ENCODE measurements around the gene OAT.

OAT gene

DNA sequence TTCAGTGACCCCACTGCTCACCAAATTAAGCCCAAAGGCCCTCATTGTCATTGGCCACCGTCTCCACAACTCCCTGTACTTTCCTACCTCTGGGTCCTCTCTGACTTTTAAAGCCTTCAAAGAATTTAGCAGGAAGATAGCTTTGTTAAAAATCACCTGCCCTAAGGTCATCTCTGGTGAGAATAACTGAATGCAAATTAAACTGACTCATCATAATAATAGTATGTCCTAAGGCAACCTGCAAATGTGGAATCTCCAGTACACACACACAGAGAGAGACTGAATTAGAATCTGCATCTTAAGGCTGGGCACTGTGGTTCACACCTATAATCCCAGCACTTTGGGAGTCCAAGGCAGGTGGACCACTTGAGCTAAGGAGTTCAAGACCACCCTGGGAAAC is 24.1 kb downstream of the OAT start:
- DNase-seq: no peak

DNA sequence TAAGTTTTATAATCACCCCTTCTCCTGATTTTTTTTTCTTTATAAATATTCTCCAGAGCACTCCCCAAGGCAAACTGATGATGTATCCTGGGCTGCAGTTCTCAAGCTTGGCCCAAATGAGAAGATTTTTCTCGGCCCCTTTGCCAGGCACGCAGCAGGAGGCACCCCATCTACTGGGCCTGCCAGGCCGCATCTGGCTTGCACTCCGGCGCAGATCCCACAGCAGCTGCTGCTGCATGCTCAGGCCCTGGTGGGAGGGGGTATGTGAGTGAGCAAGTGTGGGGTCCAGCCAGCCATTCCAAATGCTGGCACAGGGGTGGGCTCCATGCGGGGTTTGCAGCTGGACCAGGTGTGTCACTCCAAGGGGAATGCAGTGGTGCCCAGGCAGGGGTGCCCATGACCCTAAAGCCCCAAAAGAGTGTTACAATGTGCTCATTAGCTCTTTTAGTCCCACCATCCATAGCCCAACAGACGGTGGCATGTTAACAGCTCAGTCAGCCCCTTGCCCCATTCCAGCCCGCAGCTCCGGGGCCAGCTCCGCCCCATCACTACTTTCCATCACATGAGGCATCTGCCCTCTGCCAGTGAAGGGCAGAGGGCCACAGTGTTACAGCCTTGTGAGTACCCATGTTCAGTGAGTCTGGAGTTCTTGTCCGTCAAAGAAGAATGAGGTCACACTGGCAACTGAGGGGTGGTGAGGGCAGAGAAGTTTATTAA is 25.9 kb downstream of the OAT start:
- no peak for DNase-seq

DNA sequence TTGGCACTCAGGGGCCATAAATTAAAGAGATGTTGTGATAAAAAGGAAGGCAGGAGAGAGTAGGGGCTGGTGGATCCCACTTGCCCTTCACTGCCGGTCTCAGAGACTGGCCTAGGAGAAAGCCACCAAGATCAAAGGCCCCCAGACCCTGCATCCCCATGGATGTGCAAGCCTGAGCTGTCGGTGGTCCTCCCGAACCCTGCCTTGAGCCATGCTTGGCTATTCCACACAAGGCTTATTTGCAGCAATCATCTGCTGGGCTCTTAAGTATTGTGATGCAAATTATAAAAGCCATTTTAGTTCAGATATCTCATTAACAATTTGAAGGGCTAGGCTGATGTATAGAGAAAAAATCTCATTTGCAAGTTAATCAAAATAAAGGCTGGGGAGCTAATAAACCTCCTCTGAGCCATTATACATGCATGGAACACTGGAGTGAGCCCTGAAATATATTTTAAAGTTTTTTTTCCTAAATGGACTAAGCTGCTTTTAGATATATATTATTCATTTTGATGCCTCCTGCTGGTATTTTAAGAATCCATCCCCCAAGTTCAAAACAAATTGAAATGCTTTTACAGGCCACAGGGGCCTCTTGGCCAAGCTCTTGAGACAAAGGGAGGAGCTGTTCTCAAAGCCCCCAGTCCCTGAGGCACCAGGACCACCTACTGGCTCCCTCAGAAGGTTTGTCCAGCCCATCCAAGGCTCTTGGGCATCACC is 28.1 kb downstream of the OAT start:
- no peak for DNase-seq

DNA sequence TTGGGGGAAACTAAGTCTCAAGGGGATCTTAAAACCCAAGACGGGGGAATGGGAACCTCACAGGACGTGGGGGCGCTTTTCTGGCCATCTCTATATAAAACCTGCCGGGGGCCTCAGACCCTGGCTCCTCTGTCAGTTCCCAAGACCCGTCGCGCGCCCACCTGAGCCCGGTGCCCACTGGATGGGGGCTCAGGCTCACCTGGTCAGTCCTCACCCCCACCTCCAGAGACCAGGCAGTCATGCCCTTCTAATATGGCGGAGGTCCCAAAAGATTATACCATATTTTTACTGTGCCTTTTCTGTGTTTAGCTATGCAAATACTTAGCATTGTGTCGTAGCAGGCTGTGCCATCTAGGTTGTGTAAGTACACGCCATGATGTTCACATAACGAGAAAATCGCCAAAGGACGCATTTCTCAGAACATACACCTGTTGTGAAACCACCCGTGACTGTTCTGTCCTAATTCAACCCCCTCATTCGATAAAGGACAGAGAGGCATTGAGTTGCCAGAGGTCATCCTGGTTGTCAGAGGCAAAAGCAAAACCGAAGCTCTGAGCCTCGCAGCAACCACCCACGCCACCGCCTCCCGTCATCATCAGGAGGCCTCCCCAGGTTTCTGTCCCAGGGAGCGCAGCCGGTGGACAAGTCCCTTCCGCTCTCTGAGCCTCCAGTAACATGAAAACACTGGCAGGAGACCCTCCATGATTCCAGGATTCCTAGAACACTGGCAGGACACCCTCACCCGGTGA is 28.9 kb downstream of the OAT start:
- DNase-seq: no peak

DNA sequence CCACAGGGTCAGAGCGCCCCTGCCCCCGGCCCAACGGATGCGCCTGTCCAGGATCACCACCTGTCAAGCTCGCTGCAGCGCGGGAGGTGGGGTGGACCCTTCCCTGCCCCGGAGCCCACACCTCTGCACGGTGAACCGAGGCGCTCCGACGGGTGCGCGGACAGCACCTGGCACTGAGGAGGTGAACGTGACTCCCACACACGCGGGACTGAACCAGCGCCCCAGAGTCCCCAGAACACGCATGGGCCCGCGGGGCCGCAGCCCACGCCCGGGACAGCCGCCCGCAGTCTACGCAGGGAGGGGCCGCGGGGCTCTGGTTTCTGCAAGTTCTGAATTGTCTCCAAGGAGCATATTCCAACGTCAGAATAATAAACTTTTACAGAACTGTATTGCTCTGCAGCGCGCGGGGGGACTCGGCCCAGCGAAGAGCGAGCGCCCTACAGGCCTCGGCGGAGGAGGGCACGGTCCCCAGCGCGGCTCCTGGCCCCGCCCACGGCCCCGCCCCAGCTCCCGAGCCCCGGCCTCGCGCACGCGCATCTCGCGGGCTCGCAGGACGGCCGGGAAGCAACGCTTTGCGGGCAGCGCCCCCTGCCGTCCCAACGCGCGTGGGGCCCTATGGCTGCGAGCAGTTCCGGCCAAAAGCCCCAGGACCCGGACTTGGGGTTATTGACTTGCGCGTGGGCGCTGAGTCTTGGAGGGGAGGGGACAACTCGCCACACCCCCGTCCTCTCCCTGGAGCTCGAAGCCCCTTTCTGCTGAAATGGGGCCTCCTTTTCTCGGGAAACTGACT is 29.7 kb downstream of the OAT start:
- peak in 1 of 2 experiments; percentile 67 for DNase-seq

DNA sequence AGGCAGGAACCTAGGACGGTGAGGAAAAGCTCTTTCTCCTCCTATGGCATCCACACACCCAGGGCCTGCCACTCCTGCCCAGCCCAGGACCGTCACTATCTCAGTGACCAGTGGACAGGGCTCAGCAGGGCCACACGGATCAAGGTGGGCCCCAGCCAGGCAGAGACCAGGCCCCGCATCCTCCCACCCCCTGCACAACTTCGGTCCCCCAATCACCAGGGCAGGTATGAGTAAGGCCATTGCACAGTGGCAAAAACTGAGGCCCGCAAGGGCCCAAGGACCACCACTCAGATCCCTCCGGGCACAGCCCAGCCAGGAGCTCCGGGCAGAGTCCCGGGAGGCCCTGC is 30.3 kb downstream of the OAT start:
- DNase-seq: no peak

DNA sequence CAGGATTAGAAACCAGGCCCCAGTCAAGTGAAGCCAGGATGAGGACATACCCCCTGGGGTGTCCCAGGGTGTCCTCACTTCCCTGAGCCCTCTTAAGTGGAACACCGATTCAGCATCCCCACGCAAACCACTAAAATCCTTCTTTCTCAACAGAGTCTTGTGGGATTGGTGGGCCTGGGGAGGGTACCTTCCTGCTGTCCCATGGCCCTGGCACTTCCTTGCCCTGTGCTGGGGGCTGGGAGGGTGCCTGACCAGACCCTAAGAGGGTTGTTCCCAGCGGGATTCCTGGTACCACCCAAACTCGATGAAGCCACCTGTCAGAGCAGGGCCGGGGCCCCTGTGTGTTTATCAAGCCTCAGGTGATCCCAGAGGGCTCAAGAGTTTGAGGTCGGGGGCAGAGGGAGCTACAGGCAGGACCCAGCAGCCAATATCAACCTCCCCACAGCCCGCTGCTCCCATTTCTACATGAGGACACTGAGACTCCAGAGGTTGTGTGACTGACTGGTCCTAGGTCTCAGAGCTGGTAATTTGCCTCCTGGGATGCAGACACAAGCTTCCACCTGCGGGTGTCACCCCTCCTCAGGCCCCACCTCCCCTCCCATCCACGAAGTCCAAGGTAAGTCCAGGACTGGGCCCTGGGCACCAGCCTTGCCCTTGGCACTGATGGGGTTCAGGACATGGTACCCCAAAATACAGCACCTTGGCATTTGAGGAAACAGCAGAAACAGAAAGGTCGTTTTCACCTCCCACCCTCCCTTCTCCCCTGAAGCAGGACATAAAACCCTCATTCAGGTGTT is 31.4 kb downstream of the OAT start:
- no peak for DNase-seq

DNA sequence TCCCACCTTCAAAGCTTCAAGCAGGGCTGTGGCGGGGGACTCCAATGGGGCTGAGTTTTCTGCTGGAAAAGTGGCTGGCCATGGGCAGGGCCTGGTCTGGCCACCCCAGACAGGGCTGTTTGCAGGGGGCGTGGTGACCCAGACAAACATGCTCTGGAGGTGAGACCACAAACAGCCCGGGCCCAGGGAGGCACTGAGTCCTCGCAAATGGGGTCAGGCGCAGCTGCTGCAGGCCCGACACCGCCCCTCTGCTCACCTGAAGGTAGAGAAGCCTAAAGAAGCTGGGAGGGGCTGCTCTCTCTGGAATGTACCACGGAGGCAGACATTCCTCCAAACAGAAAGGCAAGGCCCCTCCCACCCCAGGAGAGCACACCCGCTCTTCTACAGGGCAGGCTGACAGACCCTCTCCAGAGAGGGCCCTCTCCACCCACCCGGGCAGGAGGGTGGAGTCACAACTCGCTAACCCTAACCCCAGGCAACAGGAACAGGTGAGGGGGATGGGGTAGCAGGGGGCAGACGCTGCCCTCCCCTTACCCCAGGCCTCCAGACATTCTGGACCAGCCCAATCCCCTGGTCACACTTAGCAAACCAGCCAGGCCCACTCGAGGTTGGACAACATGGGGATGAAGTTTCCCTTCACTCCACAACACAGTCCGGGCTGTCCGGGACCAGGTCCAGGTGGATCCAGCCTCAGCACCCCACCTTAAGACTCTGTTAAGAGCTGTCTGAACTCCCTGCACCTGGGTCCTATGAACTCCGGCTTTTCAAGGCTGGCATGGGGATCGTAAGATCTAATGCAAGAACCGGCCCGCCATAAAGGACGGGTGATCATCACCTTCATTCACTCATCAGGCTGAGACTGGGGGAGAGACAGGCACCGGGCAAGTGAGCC is 32.3 kb downstream of the OAT start:
- DNase-seq: no peak

DNA sequence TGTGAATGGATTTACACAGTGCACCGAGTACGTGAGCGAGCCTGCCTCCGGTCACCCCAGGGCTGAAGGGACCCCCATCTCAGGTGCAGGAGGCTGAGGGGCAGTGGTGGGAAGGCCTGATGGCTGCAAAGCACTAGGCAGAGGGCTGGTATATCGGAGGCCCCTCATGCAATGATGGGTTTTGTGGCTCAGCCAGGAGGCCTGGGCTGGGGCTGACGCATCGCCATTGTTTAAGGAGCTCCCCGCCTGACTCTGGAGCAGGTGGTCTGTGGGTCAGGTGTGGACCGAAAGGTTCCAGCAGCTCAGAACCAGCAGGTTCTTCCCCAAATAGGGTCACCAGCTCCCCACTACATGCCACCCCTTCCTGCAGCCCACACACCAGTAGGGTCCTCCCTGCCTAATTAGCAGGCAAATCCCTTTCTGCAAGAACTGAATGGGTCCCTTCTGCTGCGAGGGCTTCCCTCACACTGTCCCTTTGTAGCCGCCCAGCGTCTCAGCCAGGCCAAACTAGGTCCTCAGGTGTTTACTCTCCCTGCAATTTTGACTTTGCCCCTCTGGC is 33.0 kb downstream of the OAT start:
- no peak for DNase-seq

DNA sequence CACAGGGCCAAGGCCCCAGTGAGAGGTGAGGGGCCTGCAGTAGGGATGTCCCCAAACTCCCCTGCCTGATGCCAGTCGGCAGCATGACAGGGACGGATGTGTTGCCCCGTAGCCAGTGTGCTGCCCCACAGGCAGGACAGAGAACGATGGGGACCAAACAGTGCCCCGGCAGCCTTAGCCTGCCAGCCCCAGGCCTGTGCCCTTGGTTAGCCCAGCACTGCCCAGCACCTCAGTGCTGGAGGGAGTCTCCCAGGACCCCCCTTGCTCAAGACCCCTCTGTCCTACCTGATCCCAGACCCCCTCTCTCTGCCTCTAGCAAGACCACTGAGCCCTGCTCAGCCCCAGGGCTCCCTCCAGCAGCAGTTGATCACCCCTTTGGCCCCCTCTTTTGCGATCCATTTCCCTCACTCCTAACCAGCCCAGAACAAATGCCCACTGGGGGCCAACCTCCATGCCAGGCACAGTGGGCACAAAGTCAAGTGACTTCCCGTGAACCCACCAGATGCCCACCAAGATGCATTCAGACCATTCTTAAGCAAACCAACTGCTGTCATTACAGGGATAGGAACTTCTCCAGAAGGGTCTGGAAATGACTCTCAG is 34.0 kb downstream of the OAT start:
- DNase-seq: no peak

DNA sequence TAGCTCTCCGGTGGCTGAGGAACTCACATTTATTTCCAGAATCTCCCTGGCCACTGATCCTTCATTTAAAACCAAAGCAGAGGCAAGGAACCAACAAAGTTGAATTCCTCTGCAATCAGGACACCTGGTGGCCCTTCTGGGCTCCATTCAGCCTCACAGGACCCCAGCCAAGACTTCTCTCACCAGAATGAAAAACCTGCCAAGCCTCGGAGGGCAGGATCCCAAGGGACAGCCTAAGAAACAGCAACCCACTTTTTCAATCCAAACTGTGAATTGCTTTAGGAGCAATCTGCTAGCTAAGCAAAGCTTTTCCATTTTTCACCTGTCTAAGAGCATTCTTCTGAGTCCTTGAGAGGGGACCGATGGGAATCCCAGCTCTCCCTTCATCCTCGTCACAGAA is 34.6 kb downstream of the OAT start:
- no peak for DNase-seq

DNA sequence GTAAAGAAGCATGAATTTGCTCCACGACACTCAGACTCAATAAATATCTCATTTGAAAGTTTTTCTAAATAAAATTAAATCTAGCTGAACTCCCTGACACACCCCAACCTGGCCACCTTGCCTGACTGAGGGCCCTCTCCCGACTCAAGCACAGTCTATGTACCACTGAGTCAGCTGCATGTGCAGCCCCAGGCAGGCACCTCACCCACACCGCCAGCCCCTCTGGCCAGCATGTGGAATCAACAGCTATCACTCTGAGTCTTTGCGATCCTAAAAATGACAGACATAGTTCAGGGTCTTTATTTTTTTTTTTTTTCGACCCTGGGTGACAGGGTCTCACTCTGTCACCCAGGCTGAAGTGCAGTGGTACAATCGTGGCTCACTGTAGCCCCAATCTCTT is 35.2 kb downstream of the OAT start:
- no peak for DNase-seq

DNA sequence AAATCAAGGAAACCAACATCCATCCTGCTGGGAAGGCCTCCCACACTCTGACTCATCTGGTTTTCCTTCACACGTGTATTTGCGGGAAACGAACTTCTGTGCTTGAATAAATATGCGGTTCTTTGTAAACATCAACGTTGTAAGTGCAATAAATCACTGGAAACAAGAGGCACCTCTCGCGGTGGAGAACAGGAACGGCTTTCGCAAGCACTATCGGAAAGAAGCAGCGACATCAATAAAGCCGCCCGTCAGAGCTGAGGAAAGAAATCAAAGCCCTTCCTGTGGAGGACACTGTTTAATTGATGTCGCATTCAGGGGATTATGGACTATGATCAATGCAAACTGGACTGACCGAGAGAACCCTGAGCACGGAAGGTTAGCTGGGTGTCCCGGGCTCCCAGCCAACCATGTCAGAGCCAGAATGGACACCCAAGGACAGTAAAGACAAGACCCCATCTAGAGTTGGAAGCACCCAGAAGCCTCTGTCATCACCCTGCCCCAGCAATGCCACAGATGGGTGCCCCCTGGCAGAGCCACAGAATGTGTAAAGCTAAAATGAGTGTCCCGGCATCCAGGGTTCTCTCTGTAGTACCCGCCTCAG is 37.6 kb downstream of the OAT start:
- no peak for DNase-seq

DNA sequence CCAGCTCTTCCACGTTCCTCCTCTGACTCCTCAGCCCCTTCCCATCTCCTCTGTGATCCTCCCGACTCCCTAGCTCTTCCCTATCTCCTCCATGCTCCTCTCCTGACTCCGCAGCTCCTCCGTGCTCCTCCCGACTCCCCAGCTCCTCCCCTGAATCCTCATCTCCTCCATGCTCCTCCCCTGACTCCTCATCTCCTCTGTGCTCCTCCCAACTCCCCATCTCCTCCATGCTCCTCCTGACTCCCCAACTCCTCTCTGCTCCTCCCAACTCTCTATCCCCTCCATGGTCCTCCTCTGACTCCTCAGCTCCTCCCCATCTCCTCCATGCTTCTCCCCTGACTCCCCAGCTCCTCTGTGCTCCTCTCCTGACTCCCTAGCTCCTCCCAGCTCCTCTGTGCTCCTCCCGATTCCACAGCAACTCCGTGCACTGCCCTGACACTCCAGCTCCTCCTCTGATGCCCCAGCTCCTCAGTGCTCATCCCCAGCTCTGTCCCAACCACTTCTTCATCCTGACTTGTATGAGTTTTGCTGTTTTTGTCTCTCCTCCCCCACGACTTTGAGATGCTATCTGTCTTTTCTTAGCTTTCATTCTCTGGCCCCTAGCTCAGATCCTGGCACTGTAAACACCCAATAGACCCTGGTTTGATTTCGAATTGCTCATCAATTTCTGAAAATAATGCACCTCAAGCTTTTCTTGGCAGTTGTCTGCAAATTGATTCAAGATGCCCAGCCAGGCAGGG is 38.3 kb downstream of the OAT start:
- DNase-seq: no peak

DNA sequence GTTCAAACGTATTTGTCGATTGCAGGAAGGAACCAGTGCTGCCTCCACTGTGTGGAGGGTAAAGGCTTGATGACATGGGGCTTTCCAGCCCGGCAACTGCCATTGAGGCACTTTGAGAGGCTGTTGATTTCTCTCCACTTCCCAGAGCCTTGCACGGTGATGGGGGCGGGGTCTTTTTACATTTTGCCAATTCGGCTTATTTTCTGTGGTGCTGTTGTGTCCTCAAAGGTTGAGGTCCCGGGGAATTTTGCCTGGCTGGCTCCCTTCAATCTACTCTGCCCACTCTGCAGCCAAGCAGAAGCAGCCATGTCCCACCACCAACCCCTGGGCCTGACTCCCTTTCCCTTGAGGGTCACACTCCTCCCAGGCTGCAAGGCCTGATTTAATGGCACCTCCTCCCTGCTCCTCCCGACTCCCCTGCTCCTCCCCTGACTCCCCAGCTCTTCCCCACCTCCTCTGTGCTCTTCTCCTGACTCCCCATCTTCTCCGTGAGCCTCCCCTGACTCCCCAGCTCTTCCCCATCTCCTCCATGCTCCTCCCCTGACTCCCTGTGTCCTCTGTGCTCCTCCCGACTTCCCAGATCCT is 39.0 kb downstream of the OAT start:
- no peak for DNase-seq

DNA sequence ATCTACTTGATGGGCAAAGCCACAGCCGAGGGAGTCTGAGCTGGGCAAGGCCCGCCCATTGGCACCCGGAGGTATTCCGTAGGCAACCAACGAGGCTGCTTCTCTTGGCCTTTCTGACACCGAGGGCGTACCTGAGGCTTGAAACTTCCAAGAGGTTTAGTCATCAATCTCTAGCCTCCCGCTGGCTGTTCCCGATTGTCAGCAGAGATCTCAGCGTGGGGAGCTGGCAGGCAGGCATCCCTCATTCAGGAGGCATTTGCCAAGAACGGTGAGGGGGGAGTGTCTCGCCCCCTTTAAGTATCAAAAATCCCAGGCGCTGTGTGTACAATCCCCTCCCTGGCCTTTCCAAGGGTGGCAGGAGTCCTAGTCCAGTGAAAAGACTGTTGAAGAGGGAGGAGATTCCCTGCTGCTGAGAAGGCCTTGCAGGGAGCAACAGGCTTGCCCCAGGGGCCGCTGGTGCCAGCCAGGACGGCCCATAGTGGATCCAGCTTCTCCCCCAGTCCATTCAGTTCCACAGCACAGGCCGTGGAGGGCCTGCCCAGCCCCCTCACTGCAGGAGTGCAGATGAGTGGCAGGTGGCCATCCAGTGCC is 39.7 kb downstream of the OAT start:
- no peak for DNase-seq

DNA sequence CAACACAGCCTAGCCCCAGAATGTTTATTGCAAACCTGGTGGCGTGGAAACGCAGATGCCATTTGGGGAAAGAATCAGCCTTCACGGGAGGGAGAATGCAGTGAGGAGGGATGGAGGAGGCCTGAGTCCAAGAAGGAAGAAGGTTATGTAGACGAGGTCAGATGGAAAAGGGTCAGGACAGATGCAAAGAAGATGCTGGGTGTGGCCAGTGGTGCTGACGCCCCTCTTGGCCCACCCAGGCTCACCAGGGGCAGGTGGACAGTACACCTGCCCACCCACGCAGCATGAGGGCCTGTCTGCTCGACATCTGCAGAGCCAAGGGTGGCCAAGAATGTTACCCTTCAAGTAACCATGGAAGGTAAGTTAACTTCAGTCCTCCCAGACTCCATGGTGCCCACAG is 40.5 kb downstream of the OAT start:
- no peak for DNase-seq

DNA sequence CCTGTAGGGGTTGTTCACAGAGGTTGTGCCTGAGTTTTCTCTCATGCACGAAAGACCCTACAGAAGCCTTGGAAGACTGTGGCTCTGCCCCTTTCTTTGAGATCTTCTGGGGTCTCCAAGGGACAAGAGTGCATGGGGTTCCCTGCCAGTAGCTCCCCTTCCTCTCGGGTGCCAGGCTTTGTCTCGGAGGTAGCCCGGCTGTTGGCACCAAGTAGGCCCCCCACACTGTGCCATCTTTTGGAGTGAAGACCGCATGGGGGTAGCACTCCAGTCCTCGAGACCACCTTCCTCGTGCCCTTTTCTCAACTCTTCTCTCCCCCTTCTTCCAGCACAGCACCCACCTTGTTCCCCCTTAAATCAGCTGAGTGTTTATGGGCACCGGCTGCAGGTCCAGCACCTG is 41.6 kb downstream of the OAT start:
- DNase-seq: no peak

DNA sequence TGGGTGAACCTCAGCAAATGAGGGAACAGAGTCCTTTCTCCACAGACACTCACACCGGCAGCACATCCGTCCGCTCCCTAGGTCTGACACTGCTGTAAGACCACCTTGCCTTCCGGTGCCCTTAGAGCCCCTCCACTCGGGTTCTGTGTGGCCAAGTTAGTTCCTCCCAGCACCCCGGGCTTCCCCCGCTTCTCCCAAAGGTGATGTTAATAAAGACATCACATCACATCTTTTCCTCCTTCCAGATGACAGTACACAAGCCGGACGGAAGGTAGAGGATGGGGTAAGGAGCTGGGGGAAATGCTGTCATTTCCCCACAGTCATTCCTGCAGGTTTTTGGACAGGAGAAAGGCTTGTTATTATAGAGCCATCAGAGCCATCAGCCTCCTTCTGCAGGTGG is 42.3 kb downstream of the OAT start:
- DNase-seq: no peak

Measured in cerebellar nuclear complex (tissue), 1 donor.